Measurements from ENCODE around the gene SLC6A12.
"Not testable (repeated sequence)": the region's sequence is repeated elsewhere in the genome, so short reads cannot be mapped to it uniquely, and the experiment has no call there.

The SLC6A12 gene

DNA sequence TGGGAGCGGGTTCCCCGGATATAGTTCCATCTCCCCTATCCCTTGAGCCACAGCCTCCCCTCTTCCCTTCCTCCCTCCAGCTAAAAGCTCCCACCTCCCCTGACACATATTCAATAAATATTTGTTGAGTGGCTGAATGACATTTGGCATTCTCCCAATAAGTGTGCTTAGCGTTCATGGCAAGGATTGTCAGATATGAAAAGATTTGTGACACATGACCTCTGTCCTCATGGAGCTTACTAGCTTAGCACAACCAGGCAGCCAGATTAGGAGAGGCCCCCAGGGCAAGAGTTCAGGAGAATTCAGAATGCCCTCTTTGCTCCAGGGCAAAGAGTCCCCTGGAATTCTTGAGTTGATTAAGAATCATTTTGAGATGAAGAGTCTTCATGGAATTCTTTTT, 22.5 kb upstream of the SLC6A12 start:
- no peak for TF ChIP-seq CTCF (IDR thresholded peaks at IDR 0.05; ENCODE audit: low read length, missing control alignments)
- DNase-seq (ENCODE audit: low read depth) = no peak
- H3K4me3 ChIP-seq (replicated peaks; ENCODE audit: low read depth, low read length) = no peak overlapping the region

DNA sequence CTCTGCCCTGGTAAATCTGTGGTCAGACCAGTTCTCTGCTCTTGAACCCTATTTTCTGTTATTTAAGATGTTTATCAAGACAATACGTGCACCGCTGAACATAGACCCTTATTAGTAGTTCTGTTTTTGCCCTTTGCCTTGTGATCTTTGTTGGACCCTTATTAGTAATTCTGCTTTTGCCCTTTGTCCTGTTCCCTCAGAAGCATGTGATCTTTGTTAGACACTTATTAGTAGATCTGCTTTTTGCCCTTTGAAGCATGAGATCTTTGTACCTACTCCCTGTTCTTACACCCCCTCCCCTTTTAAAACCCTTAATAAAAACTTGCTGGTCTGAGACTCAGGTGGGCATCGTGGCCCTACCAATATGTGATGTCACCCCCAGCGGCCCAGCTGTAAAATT, 22.0 kb upstream of the SLC6A12 start:
- not testable (repeated sequence) for DNase-seq (ENCODE audit: low read depth); H3K4me3 ChIP-seq (replicated peaks; ENCODE audit: low read depth, low read length)

GRCh38 chr12:234891-235415, 21.0 kb upstream of the SLC6A12 start:
- TF ChIP-seq CTCF (IDR thresholded peaks at IDR 0.05; ENCODE audit: low read length, missing control alignments) = no peak

GRCh38 chr12:234019-234418, 20.1 kb upstream of the SLC6A12 start:
- DNase-seq (ENCODE audit: low read depth) = no peak
- TF ChIP-seq CTCF (IDR thresholded peaks at IDR 0.05; ENCODE audit: low read length, missing control alignments) = no peak
- no peak overlapping the region for H3K4me3 ChIP-seq (replicated peaks; ENCODE audit: low read depth, low read length)

More at GRCh38 chr12:234891-235415, 21.0 kb upstream of the SLC6A12 start:
- H3K4me3 ChIP-seq (replicated peaks; ENCODE audit: low read depth, low read length) = no peak overlapping the region
- no peak for DNase-seq (ENCODE audit: low read depth)

- no peak for DNase-seq (ENCODE audit: low read depth)
- H3K4me3 ChIP-seq (replicated peaks; ENCODE audit: low read depth, low read length) = no peak overlapping the region
- TF ChIP-seq CTCF (IDR thresholded peaks at IDR 0.05; ENCODE audit: low read length, missing control alignments) = no peak
Observed at GRCh38 chr12:233615-233968, 19.6 kb upstream of the SLC6A12 start.

DNA sequence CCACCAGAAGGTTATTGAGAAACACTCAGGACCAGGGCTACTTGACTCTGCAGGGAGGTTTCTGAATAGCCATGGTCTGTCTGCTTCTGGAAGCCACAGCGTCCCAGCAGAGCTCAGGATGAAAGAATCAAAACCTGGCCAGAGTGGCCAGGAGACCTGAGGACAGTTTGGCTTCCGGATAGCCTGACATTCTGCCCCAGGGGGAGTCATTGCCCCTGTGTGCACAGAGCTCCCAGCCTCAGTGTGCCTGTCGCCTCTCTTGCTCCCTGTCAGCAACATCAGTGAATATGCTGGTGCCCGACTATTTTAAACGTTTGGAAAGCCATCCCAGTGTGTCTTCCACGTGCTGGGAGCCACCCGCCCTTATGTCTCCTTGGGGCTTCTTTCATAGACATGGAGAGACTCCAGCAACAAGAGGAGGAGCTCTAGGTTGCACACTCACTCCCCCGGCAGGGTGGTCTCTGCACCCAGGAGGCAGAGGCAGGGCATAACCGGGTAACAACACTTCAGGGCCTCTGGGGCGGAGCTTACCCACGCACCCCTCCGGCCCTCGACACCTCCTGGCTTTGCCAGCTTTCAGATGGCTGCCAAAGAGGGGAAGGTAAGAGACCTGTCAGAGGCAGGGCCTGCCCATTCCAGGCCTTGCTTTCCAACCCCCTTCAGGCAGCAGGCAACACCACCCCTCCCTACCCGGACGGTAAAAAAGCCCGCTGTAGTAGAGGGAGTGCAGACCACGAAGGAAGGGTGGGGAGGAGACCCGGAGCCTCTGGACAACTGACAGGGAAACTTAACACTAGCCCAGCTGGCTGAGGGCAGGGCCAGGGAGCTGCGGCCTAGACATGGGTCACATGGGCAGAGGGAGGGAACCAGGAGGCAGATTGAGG, 19.0 kb upstream of the SLC6A12 start:
- no peak overlapping the region for H3K4me3 ChIP-seq (replicated peaks; ENCODE audit: low read depth, low read length)
- no peak for TF ChIP-seq CTCF (IDR thresholded peaks at IDR 0.05; ENCODE audit: low read length, missing control alignments)
- DNase-seq (ENCODE audit: low read depth) = no peak

GRCh38 chr12:230925-231671, 17.1 kb upstream of the SLC6A12 start:
- H3K4me3 ChIP-seq (replicated peaks; ENCODE audit: low read depth, low read length) = no peak overlapping the region
- no peak for DNase-seq (ENCODE audit: low read depth)
- no peak for TF ChIP-seq CTCF (IDR thresholded peaks at IDR 0.05; ENCODE audit: low read length, missing control alignments)
